Hepatocyte (in vitro differentiated cells): ENCODE results near the gene PIK3R1. TPM values are rescaled to one million over a fixed set of nuclear protein-coding genes. Genes with fewer than 3 reads are reported as not detected.

Experiments
- DNase-seq: peaks from one replicate; pipeline ENCODE4 v3.0.0-alpha.2; 2016; ENCODE audit warnings: low spot score
- H2AFZ ChIP-seq: fragments of 200-600 bp; sonication (generic); 2 replicates; pipeline ENCODE4 v1.6.0; 2016; ENCODE audit warnings: antibody characterized with exemption, mild to moderate bottlenecking
- H3K27ac ChIP-seq: fragments of 200-600 bp; sonication (generic); 2 replicates; pipeline ENCODE4 v1.5.1; 2016; ENCODE audit warnings: mild to moderate bottlenecking
- H3K27me3 ChIP-seq: fragments of 200-600 bp; sonication (generic); 2 replicates; pipeline ENCODE4 v1.6.1; 2016
- H3K36me3 ChIP-seq: fragments of 200-600 bp; sonication (generic); replicated peaks from 2 replicates; pipeline ENCODE4 v1.5.1; 2016; ENCODE audit warnings: low read depth; ENCODE audit not compliant: insufficient read depth
- H3K4me1 ChIP-seq: fragments of 200-600 bp; sonication (generic); 2 replicates; pipeline ENCODE4 v1.5.1; 2016; ENCODE audit warnings: mild to moderate bottlenecking, moderate library complexity; ENCODE audit not compliant: insufficient read depth
- H3K4me2 ChIP-seq: fragments of 200-600 bp; sonication (generic); 2 replicates; pipeline ENCODE4 v1.6.0; 2016
- H3K4me3 ChIP-seq: fragments of 200-600 bp; sonication (generic); 2 replicates; pipeline ENCODE4 v1.5.1; 2016; ENCODE audit warnings: mild to moderate bottlenecking
- H3K79me2 ChIP-seq: fragments of 200-600 bp; sonication (generic); 2 replicates; pipeline ENCODE4 v1.6.0; 2017; ENCODE audit warnings: mild to moderate bottlenecking
- H3K9me2 ChIP-seq: fragments of 200-600 bp; sonication (generic); replicated peaks from 2 replicates; pipeline ENCODE4 v1.6.0; 2017; ENCODE audit warnings: mild to moderate bottlenecking; ENCODE audit not compliant: insufficient read depth
- H3K9me3 ChIP-seq: fragments of 200-600 bp; sonication (generic); 2 replicates; pipeline ENCODE4 v1.5.1; 2016; ENCODE audit warnings: low read depth, mild to moderate bottlenecking
- H4K20me1 ChIP-seq: fragments of 200-600 bp; sonication (generic); 2 replicates; pipeline ENCODE4 v1.6.0; 2016; ENCODE audit warnings: mild to moderate bottlenecking; ENCODE audit not compliant: insufficient read depth, poor library complexity, severe bottlenecking
- CTCF ChIP-seq: fragments of 200-600 bp; sonication (generic); IDR thresholded peaks from 2 replicates; pipeline ENCODE4 v1.5.1; 2016; ENCODE audit warnings: antibody characterized with exemption, mild to moderate bottlenecking; ENCODE audit not compliant: poor library complexity
- EZH2 ChIP-seq: fragments of 200-600 bp; sonication (generic); IDR thresholded peaks from 2 replicates; pipeline ENCODE4 v1.6.1; 2016; ENCODE audit warnings: antibody characterized with exemption, mild to moderate bottlenecking, borderline replicate concordance
- EZH2phosphoT487 ChIP-seq: fragments of 200-600 bp; sonication (generic); IDR thresholded peaks from one replicate; pipeline ENCODE4 v1.6.1; 2018; ENCODE audit warnings: antibody characterized with exemption, mild to moderate bottlenecking, low read depth, moderate library complexity; ENCODE audit not compliant: unreplicated experiment, severe bottlenecking
- WGBS: methylation state at CpG from one replicate; pipeline ENCODE4 v1.1.6; 2016; ENCODE audit warnings: low lambda C conversion rate; ENCODE audit errors: missing lambda C conversion rate; 5-methylcytosine and 5-hydroxymethylcytosine counted together
- polyA plus RNA-seq: library from polyadenylated mRNA; unstranded; fragments of >200 nt; fragmentation: Nextera tagmentation; extraction: Ambion mirVana; gene quantifications from 2 replicates; pipeline ENCODE4 v1.2.1, GENCODE V29; 2016
- total RNA-seq: library from RNA; depleted of rRNA; stranded (reverse); fragments of >200 nt; gene quantifications from 2 replicates; pipeline ENCODE4 v1.2.3, GENCODE V29; 2014

Gene PIK3R1
- total and polyA plus RNA-seq, 2 experiments from 2014 or later = 38.9 to 109 TPM

GRCh38 chr5:68237715-68238114 lies 22.2 kb downstream of the PIK3R1 start:
- DNase-seq = no peak
- H2AFZ ChIP-seq = no peak overlapping the region
- peaks cover 50% of the 10 kb centered on the region for H3K4me1 ChIP-seq
- peaks cover 98% of the 10 kb centered on the region for H3K79me2 ChIP-seq
- WGBS = 41% methylated on average over 2 of the region's 2 CpGs
- H3K4me2 ChIP-seq = no peak overlapping the region
- TF ChIP-seq CTCF = no peak
- no peak for TF ChIP-seq EZH2
- no peak for TF ChIP-seq EZH2phosphoT487
- H3K9me2 ChIP-seq = no peaks in the 10 kb centered on the region
- no peaks in the 10 kb centered on the region for H3K27me3 ChIP-seq
- no peak overlapping the region for H3K4me3 ChIP-seq
- H3K9me3 ChIP-seq = no peaks in the 10 kb centered on the region
- H3K36me3 ChIP-seq = no peaks in the 10 kb centered on the region
- peak overlapping the region; percentile 18 for H3K27ac ChIP-seq
- peaks cover 95% of the 10 kb centered on the region for H4K20me1 ChIP-seq

- H3K79me2 ChIP-seq = peaks cover 98% of the 10 kb centered on the region
- peak overlapping the region; percentile 49 for H3K27ac ChIP-seq
- peak; percentile 71 for DNase-seq
- H3K4me1 ChIP-seq = peaks cover 37% of the 10 kb centered on the region
- H3K9me3 ChIP-seq = no peaks in the 10 kb centered on the region
- H2AFZ ChIP-seq = no peak overlapping the region
- no peak overlapping the region for H3K4me3 ChIP-seq
- WGBS = 18% methylated on average over 7 of the region's 7 CpGs
- peak overlapping the region; percentile 41 for H3K4me2 ChIP-seq
- no peaks in the 10 kb centered on the region for H3K9me2 ChIP-seq
- no peak for TF ChIP-seq EZH2phosphoT487
- no peak for TF ChIP-seq CTCF
- TF ChIP-seq EZH2 = no peak
- H3K27me3 ChIP-seq = no peaks in the 10 kb centered on the region
- H3K36me3 ChIP-seq = no peaks in the 10 kb centered on the region
- peaks cover 87% of the 10 kb centered on the region for H4K20me1 ChIP-seq
Observed at GRCh38 chr5:68239487-68239886, 23.9 kb downstream of the PIK3R1 start.

GRCh38 chr5:68240202-68240601 lies 24.6 kb downstream of the PIK3R1 start:
- Histone ChIP-seq H4K20me1 (peaks cover 88% of the 10 kb centered on the region), H3K4me1 (peaks cover 44% of the 10 kb centered on the region), H3K36me3 (no peaks in the 10 kb centered on the region), H3K4me3 (no peak overlapping the region), H2AFZ (no peak overlapping the region), H3K27ac (peak overlapping the region; percentile 49), H3K4me2 (peak overlapping the region; percentile 41), H3K79me2 (peaks cover 98% of the 10 kb centered on the region), H3K27me3 (no peaks in the 10 kb centered on the region), H3K9me2 (no peaks in the 10 kb centered on the region), H3K9me3 (no peaks in the 10 kb centered on the region)
- no peak for DNase-seq
- no peak for TF ChIP-seq EZH2
- TF ChIP-seq EZH2phosphoT487 = no peak
- TF ChIP-seq CTCF = no peak

GRCh38 chr5:68240771-68241170 lies 25.2 kb downstream of the PIK3R1 start:
- peaks cover 98% of the 10 kb centered on the region for H3K79me2 ChIP-seq

More at GRCh38 chr5:68240771-68241170, 25.2 kb downstream of the PIK3R1 start:
- Histone ChIP-seq H3K36me3 (no peaks in the 10 kb centered on the region), H3K4me1 (peaks cover 46% of the 10 kb centered on the region), H3K4me2 (peak overlapping the region; percentile 41), H3K9me3 (no peaks in the 10 kb centered on the region), H3K4me3 (no peak overlapping the region), H3K27me3 (no peaks in the 10 kb centered on the region), H4K20me1 (peaks cover 88% of the 10 kb centered on the region), H2AFZ (no peak overlapping the region), H3K9me2 (no peaks in the 10 kb centered on the region), H3K27ac (peak overlapping the region; percentile 49)
- no peak for DNase-seq
- TF ChIP-seq EZH2 = no peak
- TF ChIP-seq EZH2phosphoT487 = no peak
- no peak for TF ChIP-seq CTCF
- WGBS = 71% methylated on average over 1 of the region's 1 CpG
